Epithelial cell of proximal tubule (primary cell): Measurements from ENCODE around the gene ZNF14. TPM values are rescaled to one million over a fixed set of nuclear protein-coding genes. Genes with fewer than 3 reads are reported as not detected.

Source experiments
- DNase-seq: peaks from one replicate; pipeline ENCODE4 v3.0.0-alpha.2; 2011; ENCODE audit warnings: low read depth
- H3K4me3 ChIP-seq: 2 replicates; pipeline ENCODE4 v1.5.1; 2011; ENCODE audit warnings: low read depth, mild to moderate bottlenecking, low read length
- CTCF ChIP-seq: conservative IDR thresholded peaks from 2 replicates; pipeline ENCODE4 v1.5.1; 2012; ENCODE audit warnings: low read depth, mild to moderate bottlenecking, low read length
- total RNA-seq: library from RNA; depleted of rRNA; stranded (reverse); fragments of >200 nt; gene quantifications from 2 replicates; pipeline ENCODE4 v1.2.3, GENCODE V29; 2015

ZNF14 gene
- total RNA-seq, 1 donor from 2014 or later: 2.7 TPM

- no peak for TF ChIP-seq CTCF
- DNase-seq: no peak
- no peak overlapping the region for H3K4me3 ChIP-seq
Observed at GRCh38 chr19:19758164-19758563, 25.3 kb upstream of the ZNF14 start.

GRCh38 chr19:19752760-19753403 lies 20.0 kb upstream of the ZNF14 start:
- TF ChIP-seq CTCF: no peak
- DNase-seq: no peak
- H3K4me3 ChIP-seq: no peak overlapping the region

GRCh38 chr19:19751846-19752245 lies 18.9 kb upstream of the ZNF14 start:
- no peak overlapping the region for H3K4me3 ChIP-seq
- no peak for TF ChIP-seq CTCF
- no peak for DNase-seq

GRCh38 chr19:19750842-19751790 lies 18.2 kb upstream of the ZNF14 start:
- TF ChIP-seq CTCF: no peak
- DNase-seq: no peak
- H3K4me3 ChIP-seq: no peak overlapping the region

GRCh38 chr19:19749908-19750841 lies 17.3 kb upstream of the ZNF14 start:
- no peak for DNase-seq
- no peak overlapping the region for H3K4me3 ChIP-seq
- TF ChIP-seq CTCF: no peak

- TF ChIP-seq CTCF: no peak
- no peak overlapping the region for H3K4me3 ChIP-seq
- no peak for DNase-seq
Observed at GRCh38 chr19:19749117-19749907, 16.4 kb upstream of the ZNF14 start.
